ENCODE results near the gene FRMD8.
A peak's percentile ranks its signal among the peaks of the same experiment; 100 is the strongest.

DNA sequence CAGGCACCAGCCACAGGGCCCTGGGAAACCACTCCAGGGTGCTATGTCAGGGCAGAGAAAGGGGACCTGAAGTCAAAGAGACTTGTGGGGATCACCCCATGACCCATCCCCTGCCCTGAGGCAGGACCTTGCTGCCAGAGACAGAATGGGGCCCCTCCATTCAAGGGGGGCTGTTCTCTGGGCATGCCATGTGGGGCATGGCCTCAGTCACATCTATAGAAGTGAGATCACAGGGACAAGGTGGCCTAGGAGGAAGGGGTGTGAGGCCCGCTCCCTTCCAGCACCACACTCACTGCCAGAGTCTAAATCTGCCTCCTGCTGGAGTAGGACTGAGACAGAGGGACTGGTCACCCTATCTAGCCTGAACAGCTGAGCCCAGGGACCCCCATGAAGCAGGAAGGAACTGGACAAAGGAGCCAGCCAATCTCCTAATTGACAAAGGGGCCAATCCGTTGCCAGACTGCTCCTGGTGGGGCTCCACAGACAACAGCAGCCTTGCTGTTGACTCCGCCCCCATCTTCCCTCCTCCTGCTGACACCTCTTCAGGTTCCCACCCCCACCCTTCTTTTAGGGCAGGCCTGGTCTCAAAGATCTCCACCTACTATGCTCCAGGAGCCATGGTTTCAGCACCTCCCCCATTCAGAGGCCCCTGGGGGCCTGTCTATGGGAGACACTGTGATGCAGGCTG lies 62.1 kb downstream of the FRMD8 start:
- peak; percentile 54 for TF ChIP-seq POLR2A (IDR thresholded peaks at IDR 0.05; ENCODE audit: low read length)
- TF ChIP-seq GATA1 (IDR thresholded peaks at IDR 0.05; ENCODE audit: low read depth, low read length): no peak

Data from erythroblast (primary cell).